HG02642 (cell line): ENCODE data around the gene NELFE.
"Not testable (repeated sequence)": the region's sequence is repeated elsewhere in the genome, so short reads cannot be mapped to it uniquely, and the experiment has no call there.

Experiments used
- ATAC-seq: cut with Tn5 transposase; IDR thresholded peaks from one replicate; pipeline ENCODE4 v1.9.1; 2021; ENCODE audit warnings: mild to moderate bottlenecking; ENCODE audit not compliant: unreplicated experiment, poor library complexity

NELFE gene

DNA sequence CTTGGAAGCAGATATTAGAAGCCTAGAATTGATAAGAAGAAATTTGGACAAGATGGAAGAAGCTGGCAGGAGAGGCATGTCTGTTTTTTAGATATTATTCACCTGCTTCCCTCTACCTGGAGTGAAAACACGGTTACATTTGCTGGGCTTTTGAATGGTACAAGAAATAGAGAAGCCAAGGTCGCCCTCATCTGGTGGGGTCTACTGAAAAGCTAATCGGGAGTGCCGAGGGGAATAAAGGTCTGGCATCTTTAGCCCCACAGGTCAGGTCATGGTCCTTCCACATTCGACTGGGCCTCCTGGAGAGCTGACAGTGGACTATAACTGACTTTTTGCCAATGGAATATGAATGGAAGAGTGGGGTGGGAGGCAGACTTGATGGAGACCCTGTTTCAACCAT, 35.8 kb downstream of the NELFE start:
- ATAC-seq: no peak

DNA sequence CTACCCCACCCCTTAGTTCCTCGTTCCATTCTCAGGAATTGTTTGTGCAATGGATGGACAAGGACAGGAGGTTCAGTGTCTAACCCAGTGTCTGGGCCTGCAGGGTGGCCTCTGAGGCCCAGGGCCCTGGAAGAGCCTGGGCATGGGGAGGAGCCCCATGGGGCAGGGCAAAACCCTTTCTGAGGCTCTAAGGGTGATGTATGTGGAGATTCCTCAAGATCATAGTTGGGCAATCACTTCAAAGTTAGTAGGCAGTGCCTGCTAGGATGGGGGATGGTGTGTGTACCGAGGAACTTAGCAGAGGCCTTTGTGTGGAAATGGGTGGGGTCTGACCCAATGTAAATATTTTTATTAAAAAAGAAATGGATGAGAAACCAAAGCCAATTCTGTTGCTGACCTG, 38.0 kb downstream of the NELFE start:
- ATAC-seq: no peak

DNA sequence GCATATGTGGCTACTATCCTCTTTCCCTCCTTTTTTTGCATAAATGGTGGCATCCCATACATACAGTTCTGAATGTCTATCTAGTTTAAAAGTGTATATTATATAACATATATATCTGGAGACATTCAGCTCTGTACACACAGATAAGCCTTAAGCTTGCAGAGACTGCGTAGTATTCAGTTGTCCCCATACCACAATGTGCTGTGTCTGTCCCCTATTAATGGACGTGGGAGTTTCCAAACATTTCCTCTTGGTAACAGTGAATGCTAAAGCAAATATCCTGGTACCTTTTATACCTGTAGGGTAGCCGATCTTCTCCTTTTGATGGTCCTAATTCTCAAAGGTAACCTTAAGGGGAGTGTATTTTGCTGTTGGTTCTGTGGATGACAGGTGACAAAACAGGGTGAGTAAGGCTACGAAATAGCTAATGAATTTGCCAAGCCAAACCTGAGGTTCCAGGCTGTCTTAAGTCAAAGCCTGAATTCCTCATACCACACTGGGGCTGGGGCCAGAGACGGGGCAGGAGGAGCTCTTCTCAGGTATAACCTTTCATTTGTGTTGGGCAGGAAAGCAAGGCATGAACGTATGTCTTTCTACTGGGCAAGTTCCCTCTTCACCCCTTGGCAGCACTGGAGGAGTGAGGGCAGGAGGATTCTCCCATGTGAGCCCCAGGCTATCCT, 39.0 kb downstream of the NELFE start:
- ATAC-seq: no peak

DNA sequence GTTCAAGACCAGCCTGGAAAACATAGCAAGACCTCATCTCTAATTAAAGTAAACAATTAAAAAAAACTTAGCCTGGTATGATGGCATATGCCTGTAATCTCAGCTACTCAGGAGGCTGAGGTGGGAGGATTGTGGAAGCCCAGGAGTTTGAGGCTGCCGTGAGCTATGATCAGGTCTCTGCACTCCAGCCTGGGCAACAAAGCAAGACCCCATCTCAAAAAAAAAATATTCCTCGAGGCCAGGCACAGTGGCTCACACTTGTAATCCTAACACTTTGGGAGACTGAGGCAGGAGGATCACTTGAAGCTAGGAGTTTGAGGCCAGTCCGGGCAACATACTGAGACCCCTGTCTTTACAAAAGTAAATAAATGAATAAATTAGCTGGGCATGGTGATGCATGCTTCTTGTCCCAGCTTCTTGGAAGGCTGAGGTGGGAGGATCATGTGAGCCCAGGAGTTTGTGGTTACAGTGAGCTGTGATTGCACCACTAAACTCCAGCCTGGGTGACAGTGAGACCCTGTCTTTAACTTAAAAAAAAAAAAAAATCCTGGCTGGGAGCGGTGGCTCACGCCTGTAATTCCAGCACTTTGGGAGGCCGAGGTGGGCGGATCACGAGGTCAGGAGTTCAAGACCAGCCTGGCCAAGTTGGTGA, 40.6 kb downstream of the NELFE start:
- no peak for ATAC-seq

DNA sequence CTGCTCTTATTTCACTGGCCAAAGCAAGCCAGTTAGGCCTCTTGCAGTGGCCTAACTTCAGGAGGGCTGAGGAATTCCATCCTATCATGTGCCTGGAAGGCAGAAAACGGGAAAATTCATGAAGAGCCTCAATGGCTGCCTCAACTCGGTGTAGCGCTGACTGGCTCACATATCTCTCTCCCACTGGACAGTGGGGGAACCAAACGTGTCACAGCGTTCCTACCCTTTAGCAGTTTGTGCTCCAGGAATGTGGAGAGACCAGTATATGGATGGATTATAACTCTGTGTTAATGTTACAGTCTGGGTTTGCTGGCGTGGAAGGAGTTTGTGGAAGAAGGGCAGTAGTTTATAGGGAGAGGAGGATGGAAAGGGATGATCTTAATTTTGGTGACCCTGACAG, 43.0 kb downstream of the NELFE start:
- no peak for ATAC-seq

DNA sequence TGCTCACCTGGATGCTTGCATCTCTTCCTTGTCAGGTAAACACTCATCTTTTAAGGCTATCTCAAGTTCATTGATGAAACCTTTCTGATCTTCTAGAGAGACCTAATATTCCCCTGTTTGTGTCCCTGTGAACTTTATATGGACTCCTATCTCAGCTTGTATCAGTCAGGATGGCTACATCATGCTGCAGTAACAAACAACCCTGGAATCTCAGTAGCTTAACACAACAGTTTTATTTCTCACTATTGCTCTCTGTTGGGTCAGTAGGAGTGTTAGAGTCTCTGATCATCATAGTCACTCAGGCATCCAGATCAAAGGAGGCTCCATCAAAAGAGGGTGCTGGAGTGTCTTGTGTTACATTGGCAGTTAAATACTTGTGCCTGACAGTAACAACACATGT, 43.4 kb downstream of the NELFE start:
- ATAC-seq: no peak

DNA sequence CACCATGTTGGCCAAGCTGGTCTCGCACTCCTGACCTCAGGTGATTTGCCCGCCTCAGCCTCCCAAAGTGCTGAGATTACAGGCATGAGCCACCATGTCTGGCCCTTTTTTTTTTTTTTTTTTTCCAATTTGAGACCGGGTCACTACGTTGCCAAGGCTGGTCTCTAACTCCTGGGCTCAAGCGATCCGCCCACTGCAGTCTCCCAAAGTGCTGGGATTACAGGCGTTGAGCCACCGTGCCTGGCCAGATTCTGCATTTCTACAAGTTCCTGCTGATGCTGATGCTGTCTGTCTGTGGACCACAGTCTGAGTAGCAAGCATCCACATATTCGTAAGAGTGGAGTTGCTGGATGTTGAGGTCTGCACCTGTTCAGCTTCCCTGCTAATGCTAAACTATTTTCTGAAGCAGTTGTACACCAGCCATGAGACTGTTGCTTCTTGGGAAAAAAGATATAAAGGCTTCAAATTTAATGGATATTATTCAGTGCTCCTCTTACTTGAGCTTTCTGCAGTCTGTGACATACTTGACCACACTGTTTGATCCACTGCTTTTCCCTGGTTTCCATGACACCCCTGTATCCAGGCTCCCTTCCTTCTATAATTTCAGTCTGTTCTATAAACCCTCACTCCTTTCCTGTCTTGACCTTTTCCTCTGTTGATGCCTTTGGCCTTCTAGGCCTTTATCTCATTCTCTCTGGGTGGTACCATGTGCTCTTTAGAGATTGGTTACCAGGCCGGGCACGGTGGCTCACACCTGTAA, 46.8 kb downstream of the NELFE start:
- ATAC-seq: no peak

DNA sequence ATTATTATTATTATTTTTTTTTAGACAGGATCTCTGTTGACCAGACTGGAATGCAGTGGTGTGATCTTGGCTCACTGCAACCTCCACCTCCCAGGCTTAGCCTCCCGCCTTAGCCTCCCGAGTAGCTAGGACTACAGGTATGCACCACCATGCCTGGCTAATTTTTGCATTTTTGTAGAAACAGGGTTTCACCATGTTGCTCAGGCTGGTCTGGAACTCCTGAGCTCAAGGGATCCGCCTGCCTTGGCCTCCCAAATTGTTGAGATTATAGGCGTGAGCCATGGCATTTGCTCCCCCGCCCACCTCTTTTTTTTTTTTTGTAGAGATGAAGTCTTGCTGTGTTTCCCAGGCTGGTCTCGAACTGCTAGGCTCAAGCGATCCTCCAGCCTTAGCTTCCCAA, 49.5 kb downstream of the NELFE start:
- ATAC-seq: not testable (repeated sequence)

DNA sequence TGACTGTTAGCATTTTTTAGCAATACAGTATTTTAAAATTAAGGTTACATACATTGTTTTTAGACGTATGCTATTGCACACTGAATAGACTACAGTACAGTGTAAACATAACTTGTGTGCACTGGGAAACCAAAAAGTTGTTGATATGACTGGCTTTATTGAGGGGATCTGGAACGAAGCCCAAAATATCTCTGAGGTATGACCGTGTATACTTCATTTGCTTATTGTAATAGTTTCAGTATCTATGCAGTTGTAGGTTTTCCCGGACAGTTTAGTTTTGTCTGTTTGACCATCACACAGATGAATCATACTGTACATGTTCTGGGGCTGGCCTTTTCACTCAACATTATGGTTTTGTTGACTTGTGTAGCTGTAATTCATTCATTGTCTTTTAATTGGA, 50.0 kb downstream of the NELFE start:
- peak; percentile 67 for ATAC-seq

DNA sequence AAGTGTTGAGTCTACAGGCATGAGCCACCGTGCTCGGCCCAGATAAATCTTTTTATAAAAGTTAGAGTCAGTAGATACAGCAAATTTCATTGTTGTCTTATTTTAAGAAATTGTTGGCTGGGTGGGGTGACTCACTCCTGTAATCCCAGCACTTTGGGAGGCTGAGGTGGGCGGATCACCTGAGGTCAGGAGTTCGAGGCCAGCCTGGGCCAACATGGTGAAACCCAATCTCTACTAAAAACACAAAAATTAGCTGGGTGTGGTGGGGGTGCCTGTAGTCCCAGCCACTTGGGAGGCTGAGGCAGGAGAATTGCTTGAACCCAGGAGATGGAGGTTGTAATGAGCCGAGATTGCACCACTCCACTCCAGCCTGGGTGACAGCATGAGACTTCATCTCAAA, 50.5 kb downstream of the NELFE start:
- not testable (repeated sequence) for ATAC-seq

DNA sequence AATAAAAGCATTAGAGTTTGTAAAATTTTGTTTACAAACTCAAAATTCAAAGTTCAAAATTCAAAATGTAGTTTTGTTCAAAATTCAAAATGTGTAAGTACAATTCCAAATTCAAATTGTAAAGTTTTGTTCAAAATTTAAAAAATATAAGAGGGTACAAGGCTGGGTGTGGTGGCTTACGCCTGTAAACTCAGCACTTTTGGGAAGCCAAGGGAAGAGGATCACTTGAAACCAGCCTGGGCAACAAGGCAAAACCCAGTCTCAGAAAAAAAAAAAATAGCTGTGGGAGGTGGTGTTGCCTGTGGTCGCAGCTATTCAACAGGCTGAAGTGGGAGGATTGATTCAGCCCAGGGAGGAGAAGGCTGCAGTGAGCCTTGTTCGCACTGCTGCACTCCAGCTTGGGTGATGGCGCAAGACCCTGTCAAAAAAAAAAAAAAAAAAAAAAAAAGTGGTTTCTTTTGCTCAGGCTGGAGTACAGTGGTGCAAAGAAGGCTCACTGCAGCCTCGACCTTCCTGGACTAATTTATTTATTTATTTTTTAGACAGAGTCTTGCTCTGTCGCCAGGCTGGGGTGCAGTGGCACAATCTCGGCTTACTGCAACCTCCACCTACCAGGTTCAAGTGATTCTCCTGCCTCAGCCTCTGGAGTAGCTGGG, 51.5 kb downstream of the NELFE start:
- no peak for ATAC-seq

DNA sequence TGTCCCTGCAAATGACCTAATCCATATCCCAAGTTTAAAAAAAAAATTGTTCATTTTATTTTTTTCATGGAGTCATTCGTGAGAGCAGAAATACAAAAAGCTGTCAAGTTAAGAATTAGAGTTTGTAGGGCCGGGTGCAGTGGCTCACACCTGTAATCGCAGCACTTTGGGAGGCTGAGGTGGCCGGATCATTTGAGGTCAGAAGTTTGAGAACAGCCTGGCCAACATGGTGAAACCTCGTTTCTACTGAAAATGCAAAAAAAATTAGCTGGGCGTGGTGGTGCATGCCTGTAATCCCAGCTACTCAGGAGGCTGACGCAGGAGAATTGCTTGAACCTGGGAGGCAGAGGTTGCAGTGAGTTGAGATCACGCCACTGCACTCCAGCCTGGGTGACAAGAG, 52.0 kb downstream of the NELFE start:
- ATAC-seq: not testable (repeated sequence)

DNA sequence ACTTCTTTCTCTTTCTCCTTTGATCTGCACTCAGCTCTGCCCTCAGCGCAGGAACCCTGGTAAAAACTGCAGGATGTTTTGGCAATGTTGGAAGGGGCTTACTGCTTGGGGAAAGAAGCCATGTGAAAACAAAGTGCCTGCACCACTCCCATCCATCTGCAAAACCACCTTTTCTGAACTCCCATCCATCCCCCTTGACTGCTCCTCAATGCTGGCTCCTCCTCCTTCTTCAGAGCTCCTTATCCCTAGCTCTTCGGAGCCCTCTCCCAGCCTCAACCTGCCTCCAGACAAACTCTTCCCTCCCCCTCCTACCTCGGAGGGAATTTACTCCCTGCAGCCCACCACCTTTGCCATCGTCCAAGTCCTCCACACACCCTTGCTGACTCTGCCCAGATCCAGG, 52.6 kb downstream of the NELFE start:
- ATAC-seq: no peak

DNA sequence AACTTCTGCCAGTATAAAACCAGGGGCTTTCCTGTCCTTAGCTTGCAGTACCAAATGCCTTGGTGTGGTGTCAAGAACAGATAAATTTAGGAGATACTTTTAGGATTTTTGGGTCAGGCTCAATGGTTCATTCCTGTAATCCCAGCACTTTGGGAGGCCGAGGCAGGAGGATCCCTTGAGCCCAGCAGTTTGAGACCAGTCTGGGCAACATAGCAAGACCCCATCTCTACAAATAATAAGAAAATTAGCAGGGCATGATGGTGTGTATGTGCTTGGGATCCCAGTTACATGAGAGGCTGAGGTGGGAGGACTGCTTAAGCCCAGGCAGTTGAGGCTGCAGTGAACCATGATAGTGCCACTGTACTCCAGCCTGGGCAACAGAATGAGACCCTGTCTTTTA, 53.7 kb downstream of the NELFE start:
- no peak for ATAC-seq

DNA sequence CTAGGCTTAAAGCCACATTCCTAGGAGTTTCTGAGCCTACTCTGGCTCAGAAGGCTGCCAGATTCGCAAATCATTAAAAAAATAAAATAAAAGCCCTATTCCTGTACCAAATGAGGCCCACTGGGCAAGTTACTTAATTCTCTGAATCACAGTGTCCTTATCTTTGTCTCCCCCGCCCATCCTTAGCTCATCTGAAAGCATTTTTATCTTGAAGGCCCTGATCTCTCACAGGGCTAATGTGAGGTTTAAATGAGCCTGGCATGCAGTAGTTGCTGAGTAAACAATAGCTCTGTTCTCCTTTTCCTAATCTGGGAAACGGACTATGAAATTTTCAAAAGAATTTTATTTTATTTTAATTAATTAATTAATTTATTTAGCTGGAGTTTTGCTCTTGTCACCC, 54.8 kb downstream of the NELFE start:
- no peak for ATAC-seq
